Measurements from ENCODE around the gene FIGNL2. TPM values are rescaled to one million over a fixed set of nuclear protein-coding genes. Genes with fewer than 3 reads are reported as not detected.

The FIGNL2 gene
- total RNA-seq, 1 experiment from 2014 or later = not detected

- no peaks in the 10 kb centered on the region for H3K27me3 ChIP-seq (ENCODE audit: low read length)
- peaks cover 15% of the 10 kb centered on the region for H3K36me3 ChIP-seq (ENCODE audit: low read depth, low read length)
- H4K20me1 ChIP-seq (ENCODE audit: low read length) = no peaks in the 10 kb centered on the region
- TF ChIP-seq CTCF (conservative IDR thresholded peaks at IDR 0.05; ENCODE audit: low read depth, low read length) (no peak), EZH2 (IDR thresholded peaks at IDR 0.05; ENCODE audit: low read length, unreplicated experiment) (no peak), EZH2phosphoT487 (IDR thresholded peaks at IDR 0.05; ENCODE audit: borderline replicate concordance, low read length) (no peak)
- intact Hi-C loops (cut with micrococcal nuclease) = no loop called here
- H3K4me1 ChIP-seq (ENCODE audit: insufficient read depth, low read length) = peaks cover 9% of the 10 kb centered on the region
- ATAC-seq (no peak), DNase-seq (no peak)
- H2AFZ ChIP-seq (ENCODE audit: low read length) = no peak overlapping the region
- H3K9ac ChIP-seq (ENCODE audit: low read length) = no peak overlapping the region
- BruUV-seq (replicated peaks) = no TSS peak
- no peaks in the 10 kb centered on the region for H3F3A ChIP-seq (ENCODE audit: low read length, unreplicated experiment)
- no peaks in the 10 kb centered on the region for H3K79me2 ChIP-seq (ENCODE audit: low read length)
- H3K27ac ChIP-seq (ENCODE audit: low read length) = no peak overlapping the region
- H3K4me3 ChIP-seq (ENCODE audit: low read length) = no peak overlapping the region
- POLR2A ChIA-PET (ENCODE audit: unreplicated experiment) = no interaction called here
- CTCF ChIA-PET = no interaction called here
- H3K9me2 ChIP-seq (replicated peaks; ENCODE audit: low read length) = no peaks in the 10 kb centered on the region
- H3K4me2 ChIP-seq (ENCODE audit: low read length) = no peak overlapping the region
- no peaks in the 10 kb centered on the region for H3K9me3 ChIP-seq (ENCODE audit: low read length)
These were observed 73.6 kb downstream of the FIGNL2 start for GRCh38 chr12:51774933-51775332.

GRCh38 chr12:51773145-51773869 lies 75.2 kb downstream of the FIGNL2 start:
- Histone ChIP-seq H3K27me3 (ENCODE audit: low read length) (no peaks in the 10 kb centered on the region), H3K4me3 (ENCODE audit: low read length) (no peak overlapping the region), H3K4me2 (ENCODE audit: low read length) (no peak overlapping the region), H3K79me2 (ENCODE audit: low read length) (no peaks in the 10 kb centered on the region), H3F3A (ENCODE audit: low read length, unreplicated experiment) (no peaks in the 10 kb centered on the region), H3K9me2 (replicated peaks; ENCODE audit: low read length) (no peaks in the 10 kb centered on the region), H4K20me1 (ENCODE audit: low read length) (no peaks in the 10 kb centered on the region), H2AFZ (ENCODE audit: low read length) (no peak overlapping the region), H3K9me3 (ENCODE audit: low read length) (no peaks in the 10 kb centered on the region), H3K27ac (ENCODE audit: low read length) (no peak overlapping the region), H3K36me3 (ENCODE audit: low read depth, low read length) (peaks cover 25% of the 10 kb centered on the region), H3K4me1 (ENCODE audit: insufficient read depth, low read length) (peaks cover 9% of the 10 kb centered on the region), H3K9ac (ENCODE audit: low read length) (no peak overlapping the region)
- DNase-seq = peak; percentile 90
- POLR2A ChIA-PET (ENCODE audit: unreplicated experiment) = no interaction called here
- TF ChIP-seq CTCF (conservative IDR thresholded peaks at IDR 0.05; ENCODE audit: low read depth, low read length) (no peak), EZH2phosphoT487 (IDR thresholded peaks at IDR 0.05; ENCODE audit: borderline replicate concordance, low read length) (no peak), EZH2 (IDR thresholded peaks at IDR 0.05; ENCODE audit: low read length, unreplicated experiment) (no peak)
- intact Hi-C loops (cut with micrococcal nuclease) = no loop called here
- BruUV-seq (replicated peaks) = no TSS peak
- ATAC-seq = peak; percentile 84
- CTCF ChIA-PET = no interaction called here

GRCh38 chr12:51771008-51771407 lies 77.5 kb downstream of the FIGNL2 start:
- Histone ChIP-seq H3K4me1 (ENCODE audit: insufficient read depth, low read length) (peaks cover 9% of the 10 kb centered on the region), H3K4me2 (ENCODE audit: low read length) (no peak overlapping the region), H3F3A (ENCODE audit: low read length, unreplicated experiment) (no peaks in the 10 kb centered on the region), H3K36me3 (ENCODE audit: low read depth, low read length) (peaks cover 25% of the 10 kb centered on the region), H3K4me3 (ENCODE audit: low read length) (no peak overlapping the region), H3K9me2 (replicated peaks; ENCODE audit: low read length) (no peaks in the 10 kb centered on the region), H3K79me2 (ENCODE audit: low read length) (no peaks in the 10 kb centered on the region), H3K27ac (ENCODE audit: low read length) (no peak overlapping the region), H3K9me3 (ENCODE audit: low read length) (no peaks in the 10 kb centered on the region), H3K27me3 (ENCODE audit: low read length) (no peaks in the 10 kb centered on the region), H4K20me1 (ENCODE audit: low read length) (no peaks in the 10 kb centered on the region), H3K9ac (ENCODE audit: low read length) (no peak overlapping the region), H2AFZ (ENCODE audit: low read length) (no peak overlapping the region)
- ATAC-seq (no peak), DNase-seq (no peak)
- ChIA-PET CTCF (no interaction called here), POLR2A (ENCODE audit: unreplicated experiment) (no interaction called here)
- BruUV-seq (replicated peaks) = no TSS peak
- intact Hi-C loops (cut with micrococcal nuclease) = no loop called here
- TF ChIP-seq EZH2phosphoT487 (IDR thresholded peaks at IDR 0.05; ENCODE audit: borderline replicate concordance, low read length) = no peak
- TF ChIP-seq CTCF (conservative IDR thresholded peaks at IDR 0.05; ENCODE audit: low read depth, low read length) = no peak
- no peak for TF ChIP-seq EZH2 (IDR thresholded peaks at IDR 0.05; ENCODE audit: low read length, unreplicated experiment)

Measured in PC-3 (cell line).